Activated naive CD4-positive, alpha-beta T cell treated with anti-CD3 and anti-CD28 coated beads, Interleukin-2, amount 50 U/mL, for 16 hours (primary cell): Measurements from ENCODE around the gene NMT2.
"Not testable (repeated sequence)": the region's sequence is repeated elsewhere in the genome, so short reads cannot be mapped to it uniquely, and the experiment has no call there.

Experiments used
- DNase-seq: peaks from one replicate; pipeline ENCODE4 v3.0.0-alpha.2; 2020

NMT2 gene

DNA sequence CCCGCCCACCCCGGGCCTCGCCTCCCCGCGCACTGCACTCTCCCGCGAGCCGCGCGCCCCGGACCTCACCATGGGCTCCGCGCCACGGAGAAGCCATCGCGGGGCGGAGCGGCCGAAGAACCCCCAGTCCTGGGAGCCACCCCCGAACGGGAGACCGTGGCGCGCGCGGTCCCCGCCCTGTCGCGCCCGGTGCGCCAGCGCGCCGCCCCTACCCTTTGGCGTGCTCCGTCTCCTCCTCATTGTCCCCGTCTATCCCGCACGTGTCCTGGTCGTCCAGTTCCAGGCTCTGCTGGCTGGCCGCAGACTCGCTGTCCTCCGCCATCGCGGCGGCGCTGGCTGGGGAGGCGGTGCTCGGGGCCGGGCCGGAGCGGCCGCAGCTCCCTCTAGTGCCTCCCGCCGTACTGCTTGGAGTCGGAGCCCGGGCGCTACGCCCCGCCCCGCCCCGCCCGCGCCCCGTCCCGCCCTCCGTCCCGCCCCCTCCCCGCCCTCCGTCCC is at the start of gene NMT2:
NMT2 (minus strand) TSS at position 403 of the 495 bp plus-strand sequence; CDS start at position 322, 81 bp downstream.
- DNase-seq: no peak

DNA sequence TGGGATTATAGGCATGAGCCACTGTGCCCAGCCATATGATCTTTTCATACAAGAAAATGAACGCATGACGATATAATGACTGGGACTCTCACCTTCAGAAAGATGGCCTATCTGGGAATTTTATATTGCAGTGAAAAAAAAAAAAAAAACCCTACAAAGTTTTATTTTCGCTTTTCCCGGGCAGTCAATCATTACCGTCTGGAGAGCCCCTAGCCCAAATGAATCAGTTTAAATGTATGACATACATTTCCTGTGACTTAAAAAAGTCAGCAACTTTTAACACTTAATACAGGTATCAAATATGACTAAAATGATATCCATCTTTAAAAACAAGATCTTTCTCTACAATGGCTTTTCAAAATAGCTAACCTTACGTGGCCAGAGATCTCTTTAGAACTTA is 48.2 kb upstream of the NMT2 start:
- no peak for DNase-seq

DNA sequence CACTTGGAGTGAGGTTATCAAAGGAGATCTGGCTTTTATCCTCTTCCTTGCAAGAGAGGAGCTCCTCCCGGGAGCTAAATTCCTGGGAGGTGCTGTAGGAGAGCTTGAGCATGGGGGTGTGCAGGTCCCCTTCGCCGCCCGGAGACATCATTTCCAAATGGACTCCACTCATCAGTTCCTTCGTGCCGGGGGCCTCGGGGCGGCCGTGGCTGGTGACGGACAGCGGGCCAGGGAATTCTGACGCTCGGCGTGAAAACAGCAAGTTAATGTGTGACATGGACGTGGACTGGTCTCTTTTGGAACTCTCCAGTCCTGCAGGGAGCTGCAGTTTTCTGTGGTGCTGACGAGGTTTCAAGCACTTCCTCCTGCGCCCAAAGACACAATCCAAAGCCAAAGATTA is 45.7 kb upstream of the NMT2 start:
- no peak for DNase-seq

DNA sequence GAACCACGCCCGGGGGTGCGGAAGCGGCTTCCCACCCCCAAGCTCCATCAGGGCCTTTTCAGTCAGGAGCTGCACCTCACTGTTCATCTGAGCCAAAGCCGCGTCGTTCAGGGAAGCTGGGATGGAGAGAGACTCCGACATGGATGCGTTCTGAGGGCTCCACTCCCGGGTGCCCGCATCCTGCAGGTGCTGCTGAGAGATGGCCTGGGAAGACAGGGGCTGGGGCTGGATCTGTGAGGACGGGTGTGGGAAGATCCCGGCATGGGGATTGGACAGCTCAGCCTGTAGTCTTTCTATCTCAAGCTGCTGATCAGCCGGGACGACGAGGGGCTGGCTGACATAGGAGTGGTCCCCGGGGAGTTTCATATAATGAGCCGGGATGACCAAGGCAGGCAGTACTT is 45.0 kb upstream of the NMT2 start:
- DNase-seq: no peak

DNA sequence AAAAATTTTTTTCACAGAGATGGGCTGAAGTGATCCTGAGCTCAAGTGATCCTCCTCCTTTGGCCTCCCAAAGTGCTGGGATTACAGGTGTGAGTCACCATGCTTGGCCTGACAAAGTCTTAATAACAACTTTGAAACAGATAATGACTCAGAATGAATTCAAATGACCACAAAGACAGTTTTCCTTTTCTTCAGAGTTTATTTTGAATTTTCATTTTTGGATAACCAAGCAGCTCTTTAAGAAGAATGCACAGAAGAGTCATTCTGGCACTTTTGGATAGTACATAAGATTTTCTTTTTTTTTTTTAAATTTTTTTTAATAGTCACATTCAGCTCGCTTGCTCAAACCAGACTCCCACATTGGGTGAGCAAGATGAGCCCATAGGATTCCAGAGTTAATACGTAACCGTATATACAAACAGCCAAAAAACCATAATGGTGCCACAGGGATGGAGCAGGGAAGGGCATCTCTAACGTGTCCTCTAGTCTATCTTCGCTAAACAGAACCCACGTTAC is 43.0 kb upstream of the NMT2 start:
- no peak for DNase-seq

DNA sequence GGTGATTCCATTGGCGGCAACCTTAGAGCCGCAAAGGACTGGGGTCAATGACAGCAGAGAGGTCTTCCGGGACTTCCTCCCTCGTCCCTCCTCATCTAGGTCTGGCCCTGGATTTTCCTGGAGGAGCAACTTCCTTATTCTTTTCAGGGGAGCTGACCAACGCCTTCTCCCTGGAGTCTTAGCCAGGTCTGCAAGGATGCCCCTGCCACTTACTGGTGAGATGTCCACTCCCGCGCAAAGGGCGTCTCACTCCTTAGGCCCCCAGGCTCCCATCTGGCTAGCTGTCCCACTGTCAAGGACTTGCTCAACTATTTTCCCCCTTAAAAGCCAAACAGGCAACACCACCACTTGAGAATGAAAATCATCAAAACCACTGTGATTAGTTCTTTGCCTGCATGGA is 42.0 kb upstream of the NMT2 start:
- no peak for DNase-seq

DNA sequence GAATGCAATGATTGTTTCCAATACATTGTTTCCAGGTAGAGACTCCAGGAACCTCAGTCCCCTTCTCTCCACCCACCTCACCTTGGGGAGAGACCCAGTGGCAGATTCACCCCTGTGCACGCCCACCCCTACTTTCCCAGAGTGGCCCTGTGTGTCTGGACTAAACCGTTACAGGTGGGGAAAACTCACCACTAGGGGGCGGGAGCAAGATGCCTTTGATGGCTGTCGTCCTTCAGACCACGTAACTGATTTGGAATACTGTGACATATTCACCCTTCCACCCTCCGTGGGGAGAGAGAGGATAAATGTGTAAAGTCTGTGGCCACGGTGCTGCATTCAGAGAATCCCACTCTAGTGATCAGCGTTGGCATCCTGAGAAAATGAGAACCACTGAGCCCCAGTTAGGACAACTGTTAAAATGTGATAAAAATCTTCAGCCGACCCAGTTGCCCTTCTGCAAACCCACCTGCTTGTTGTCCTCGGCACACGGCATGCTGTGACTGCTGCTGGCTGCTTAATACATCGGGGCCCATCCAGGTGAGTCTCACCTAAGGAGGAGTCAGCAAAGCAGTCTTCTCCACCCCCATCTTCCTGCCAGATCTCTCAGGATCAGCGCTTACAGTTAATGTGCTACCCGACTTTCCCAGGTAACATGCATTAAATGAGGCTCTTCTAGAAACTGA is 41.5 kb upstream of the NMT2 start:
- DNase-seq: peak; percentile 77

DNA sequence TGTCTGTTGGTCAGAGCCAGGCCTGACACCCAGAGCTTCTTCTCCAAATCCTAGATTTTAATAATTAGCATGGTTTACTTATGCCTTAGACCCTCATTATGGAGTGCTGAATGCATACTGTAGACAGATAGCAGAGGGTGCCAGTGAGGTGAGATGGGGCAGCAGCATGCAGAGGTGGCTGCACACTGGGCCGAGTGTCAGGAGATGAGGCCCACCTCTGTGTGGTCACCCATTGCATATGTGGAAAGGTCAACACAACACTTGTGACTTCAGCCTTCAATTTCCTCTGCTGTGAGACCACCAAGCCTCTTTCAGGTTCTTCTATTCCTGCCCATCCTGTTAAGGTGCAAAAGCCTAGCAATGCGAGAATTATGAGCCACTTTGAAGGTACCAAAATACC is 39.7 kb upstream of the NMT2 start:
- DNase-seq: no peak

DNA sequence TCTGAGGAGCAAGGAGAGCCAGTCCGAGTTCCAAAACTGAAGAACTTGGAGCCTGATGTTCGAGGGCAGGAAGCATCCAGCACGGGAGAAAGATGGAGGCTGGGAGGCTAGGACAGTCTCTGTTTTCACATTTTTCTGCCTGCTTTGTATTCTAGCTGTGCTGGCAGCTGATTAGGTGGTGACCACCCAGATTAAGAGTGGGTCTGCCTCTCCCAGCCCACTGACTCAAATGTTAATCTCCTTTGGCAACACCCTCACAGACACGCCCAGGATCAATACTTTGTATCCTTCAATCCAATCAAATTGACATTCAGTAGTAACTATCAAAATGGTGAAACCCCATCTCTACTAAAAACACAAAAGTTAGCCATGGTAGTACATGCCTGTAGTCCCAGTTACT is 38.9 kb upstream of the NMT2 start:
- DNase-seq: not testable (repeated sequence)

DNA sequence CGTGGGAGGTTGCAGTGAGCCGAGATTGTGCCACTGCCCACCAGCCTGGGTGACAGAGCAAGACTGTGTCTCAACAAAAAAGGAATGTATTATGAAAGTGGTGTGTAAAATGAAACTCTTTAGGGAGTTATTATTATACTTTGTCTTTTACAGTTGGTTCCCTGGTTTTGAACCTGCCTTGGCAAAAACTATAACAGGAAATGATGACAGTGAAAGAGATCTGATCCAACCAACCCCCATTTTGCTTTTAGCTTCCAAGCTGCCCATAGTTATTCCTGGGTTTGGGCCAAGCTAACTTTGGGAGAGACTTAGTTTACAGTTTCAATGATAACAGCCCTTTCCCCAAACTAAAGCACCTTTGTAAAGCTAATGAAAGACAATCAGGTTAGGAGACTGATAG is 34.1 kb upstream of the NMT2 start:
- DNase-seq: no peak

DNA sequence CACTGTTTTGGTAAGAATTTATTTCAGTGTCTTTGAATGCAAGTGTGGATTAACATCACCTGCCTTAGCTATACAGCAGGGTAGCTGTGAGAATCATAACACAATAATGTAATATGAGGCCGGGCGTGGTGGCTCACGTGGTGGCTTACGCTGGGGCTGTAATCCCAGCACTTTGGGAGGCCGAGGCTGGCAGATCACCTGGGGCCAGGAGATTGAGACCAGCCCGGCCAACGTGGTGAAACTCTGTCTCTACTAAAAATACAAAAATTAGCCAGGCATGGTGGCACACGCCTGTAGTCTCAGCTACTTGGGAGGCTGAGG is 33.8 kb upstream of the NMT2 start:
- DNase-seq: not testable (repeated sequence)

DNA sequence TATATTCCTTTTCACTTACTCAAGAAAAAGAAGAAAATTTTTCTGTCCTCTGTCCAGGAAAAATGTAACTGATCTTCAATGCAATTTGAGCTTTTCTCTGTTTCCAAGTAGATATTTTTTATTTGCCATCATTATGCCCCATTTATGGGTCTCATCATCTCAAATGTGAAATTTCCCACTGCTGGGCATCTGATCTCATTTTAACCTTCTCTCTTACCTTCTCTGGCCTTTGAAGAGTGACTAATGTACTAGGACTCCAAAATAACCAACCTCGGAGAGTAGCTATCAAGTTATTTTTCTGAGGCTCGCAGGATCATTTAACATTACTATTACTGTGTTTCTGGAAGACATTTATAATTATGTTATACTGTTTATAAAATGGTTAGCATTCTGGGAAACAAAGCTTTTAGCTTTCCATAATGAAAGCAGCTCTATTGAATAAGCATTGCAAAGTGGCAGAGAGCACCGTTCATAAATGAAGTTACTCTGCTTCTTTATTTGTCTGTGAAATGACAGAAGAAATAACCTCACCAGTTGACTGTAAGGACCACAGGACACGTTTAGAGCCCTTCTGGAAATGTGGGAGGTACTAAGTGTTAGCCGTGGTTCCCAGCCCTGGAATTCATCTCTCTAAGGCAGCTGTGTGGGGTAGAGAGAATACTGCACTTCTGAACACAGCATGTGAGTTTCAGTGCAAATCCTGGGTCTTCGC is 33.3 kb upstream of the NMT2 start:
- no peak for DNase-seq

DNA sequence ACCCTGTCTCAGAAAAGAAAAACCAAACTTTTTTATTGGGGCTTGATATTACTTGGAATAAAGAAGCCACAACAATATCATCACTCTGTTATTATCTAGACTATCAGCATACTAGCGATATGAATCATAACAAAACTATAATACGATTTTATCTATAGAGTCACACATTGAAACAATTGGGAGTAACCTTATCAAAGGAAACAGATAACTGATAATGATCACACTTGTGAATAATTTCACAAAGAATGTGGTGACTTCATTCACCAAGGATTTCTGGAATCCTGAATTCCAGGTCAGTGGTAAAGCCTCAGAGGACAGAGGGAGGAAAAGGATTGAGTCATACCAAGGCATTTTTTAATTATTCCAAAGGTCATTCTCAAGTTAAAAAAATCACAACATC is 32.1 kb upstream of the NMT2 start:
- DNase-seq: no peak

DNA sequence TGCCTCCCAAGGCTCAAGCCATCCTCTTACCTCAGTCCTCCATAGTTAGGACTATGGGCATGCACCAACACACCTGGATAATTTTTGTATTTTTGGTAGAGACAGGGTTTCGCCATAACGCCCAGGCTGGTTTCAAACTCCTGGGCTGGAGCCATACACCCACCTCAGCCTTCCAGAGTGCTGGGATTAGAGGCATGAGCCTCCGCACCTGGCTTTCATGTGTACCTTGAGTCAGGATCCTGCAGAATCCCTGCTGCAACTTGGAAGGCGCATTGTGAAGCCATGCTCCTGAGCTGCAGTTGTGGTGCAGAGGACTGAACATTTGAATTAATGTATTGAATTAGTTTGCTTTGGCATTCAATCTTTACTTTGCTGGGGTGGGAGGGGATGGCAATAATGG is 29.4 kb upstream of the NMT2 start:
- DNase-seq: no peak

DNA sequence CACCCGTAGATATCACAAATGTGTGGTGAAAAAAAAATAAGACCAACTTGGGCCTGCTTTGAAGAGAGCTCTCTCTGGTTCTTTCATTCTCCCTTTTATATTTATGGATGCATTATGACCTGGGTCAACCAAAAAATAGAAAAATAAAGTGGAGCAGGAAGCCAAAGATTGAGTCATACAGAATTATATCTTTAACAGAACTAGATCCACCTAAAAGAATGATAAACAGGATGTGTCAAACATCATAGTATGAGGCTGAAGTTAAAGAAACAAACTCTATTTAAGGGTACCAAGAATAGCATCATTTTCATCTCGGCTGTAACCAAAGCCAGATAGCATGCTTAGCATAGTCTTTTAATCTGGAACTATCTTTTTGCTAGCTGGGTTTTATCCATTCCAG is 28.8 kb upstream of the NMT2 start:
- DNase-seq: no peak

DNA sequence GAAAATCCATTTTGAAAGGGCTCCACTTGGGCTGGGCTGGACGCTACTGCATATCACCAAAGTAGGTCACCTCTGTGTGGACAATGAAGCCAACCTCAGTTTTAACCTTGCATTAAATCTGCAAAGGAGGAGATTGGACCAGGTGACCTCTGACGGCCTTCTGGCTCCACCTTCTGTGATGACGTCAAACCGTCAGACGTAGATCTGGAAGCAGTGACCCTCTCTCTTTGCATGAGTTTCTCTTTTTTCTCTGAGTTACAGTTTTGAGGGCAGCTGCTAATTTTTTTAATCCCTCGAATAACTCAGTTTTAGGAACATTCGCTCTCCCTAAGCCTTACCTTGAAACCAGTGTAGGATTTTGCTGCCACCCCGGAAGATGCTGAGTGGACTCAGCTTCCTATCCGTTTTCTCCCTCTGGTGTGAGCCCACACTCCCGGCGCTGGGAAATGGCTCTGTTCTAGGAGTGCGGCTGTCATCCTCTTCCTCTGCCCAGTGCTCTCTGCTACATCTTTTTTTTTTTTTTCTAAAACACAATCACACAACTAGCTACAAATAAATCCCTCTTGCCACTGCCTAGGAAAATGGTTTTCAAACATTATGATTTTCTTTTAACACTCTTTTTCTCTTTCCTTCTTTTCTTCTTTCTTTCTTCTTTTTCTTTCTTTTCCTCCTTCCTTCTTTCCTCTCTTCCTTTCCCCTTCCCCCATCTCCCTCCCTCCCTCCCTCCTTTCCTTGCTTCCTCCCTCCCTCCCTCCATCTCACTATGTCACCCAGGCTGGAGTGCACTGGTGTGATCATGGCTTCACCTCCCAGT is 27.7 kb upstream of the NMT2 start:
- no peak for DNase-seq

DNA sequence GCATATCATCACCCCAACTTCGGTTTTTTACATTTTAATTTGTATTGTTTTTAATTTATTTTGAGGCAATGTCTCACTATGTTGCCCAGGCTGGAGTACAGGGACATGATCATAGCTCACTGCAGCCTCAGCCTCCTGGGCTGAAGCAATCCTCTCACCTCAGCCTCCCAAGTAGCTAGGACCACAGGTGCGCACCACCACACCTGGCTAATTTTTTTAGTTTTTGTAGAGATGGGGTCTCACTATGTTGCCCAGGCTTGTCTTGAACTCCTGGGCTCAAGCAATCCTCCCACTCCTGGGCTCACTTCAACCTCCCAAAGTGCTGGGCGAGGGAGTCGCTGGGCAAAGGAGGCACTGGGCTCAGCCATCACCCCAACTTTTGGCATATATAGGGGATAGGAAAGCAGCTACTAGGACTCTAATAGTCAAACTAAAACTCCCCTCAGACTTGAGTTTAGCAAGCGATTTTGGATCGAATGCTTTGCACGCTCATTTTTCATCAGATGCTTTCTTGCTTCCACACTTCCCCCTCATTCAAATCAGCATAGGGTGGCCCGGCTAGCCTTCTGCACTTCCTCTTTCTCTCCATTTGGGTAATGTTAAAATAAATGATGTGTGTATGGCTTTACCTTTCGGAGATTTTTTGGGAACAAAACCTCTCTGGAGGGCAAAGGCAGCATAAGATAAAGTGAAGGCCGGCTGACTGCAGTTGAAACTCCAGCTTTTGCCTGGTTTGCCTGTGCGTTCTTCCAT is 20.8 kb upstream of the NMT2 start:
- no peak for DNase-seq

DNA sequence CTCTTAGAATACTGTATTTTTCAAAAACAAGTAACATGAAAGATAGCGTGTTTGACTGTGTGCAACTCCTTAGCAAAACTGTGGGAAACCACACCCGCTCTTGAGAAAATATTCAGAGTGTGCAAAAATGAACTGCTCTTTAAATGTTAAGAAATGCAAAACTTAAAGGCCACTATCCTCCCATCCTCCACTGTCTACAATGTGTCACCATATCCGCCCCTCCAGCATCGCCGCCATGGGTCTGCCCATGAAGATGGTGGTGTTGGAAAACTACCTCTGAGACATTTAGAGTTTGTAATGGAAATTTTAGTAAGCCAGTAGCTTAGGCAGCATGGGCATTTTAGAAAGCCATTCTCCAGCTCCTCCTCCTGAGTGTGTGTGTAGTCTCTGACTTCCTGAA is 20.1 kb upstream of the NMT2 start:
- DNase-seq: peak; percentile 38

DNA sequence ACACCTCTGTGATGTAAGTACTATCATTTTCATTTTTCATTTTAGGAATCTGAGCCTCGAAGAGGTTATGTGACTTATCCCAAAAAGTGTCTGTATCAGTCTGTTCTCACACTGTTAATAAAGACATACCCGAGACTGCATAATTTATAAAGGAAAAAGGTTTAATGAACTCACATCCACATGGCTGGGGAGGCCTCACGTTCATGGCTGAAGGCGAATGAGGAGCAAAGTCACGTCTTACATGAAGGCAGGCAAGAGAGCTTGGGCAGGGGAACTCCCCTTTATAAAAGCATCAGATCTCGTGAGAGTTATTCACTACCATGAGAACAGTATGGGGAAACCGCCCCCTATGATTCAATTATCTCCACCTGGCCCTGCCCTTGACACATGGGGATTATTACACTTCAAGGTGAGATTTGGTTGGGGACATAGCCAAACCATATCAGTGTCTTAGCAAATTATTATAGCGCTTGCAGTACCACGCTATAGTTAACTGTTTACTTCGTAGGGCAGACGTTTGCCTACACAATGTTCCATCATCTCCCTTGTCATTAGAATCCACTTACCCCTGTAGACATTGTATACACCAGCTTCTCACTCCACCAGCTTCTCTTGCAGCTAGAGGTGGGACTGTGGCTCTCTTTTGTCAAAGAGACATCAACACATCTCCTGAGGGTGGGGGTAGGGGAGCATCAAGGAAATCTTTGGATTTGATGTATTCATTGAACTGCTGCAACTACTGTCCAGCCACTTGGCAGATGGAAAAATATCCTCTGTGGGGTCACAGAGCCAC is 15.4 kb upstream of the NMT2 start:
- no peak for DNase-seq

DNA sequence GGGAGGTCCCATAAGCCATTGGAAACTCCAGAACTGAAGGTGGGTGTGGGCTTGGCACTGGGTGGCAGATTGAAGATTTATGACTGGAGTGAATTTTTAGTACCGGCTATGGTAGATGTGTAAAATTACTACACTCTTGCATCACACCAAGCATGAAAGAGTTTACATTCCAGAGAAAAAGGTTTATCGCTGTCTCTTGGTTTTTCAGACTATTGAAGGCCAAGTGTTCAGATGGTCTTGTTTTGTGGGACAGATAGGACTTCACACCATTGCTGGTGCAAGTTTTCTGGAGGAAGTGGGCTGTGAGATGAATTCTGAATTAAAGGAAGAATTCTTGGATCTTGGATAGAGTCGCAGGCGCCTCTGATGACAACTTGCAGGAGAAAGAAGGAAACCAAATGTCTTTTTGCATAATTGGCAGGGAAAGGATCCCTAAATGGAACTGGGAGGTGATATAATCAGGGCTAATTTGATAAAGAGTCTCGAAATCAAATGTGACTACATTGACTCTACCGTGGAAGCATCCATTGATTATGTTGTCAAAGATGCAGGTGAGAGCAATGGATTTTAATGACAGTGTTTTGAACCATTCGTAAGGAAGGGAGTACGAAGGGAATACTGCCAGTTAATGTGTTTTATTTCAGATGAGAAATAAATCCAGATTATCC is 14.2 kb upstream of the NMT2 start:
- no peak for DNase-seq

DNA sequence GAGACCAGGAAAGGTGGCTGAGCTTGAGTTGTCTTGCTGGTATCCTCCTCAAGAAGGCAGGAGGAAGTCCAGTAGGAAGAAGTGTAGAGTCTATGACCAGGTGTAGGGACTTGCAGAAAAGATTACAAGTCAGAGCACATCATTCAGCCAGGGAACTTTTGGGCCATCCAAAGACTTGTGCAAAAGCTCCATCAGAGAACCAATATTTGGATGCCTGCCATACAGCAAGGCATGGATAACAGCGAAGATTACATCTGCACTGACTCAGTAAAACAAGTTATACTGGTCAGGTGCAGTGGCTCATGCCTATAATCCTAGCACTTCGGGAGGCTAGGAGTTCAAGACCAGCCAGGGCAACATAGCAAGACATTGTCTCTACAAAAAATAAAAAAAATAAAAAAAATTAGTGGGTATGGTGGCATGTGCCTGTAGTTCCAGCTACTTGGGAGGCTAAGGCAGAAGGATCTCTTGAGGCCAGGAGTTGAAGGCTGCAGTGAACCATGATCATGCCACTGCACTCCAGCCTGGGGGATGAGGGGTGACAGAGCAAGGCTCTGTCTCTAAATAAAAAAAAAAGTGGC is 13.2 kb upstream of the NMT2 start:
- no peak for DNase-seq
